Bronchial epithelial cell (primary cell): Measurements from ENCODE around the gene NUDT3. TPM values are rescaled to one million over a fixed set of nuclear protein-coding genes. Genes with fewer than 3 reads are reported as not detected.

Source experiments
- DNase-seq: peaks from one replicate; pipeline ENCODE4 v3.0.0-alpha.2; 2010; ENCODE audit warnings: low read depth
- FAIRE-seq: peaks from 2 replicates; lab custom pipeline; 2011; peaks lifted over from hg19 to GRCh38; lab: Jason Lieb, UNC
- H3K27me3 ChIP-seq: 2 replicates; pipeline ENCODE4 v1.5.1; 2011; ENCODE audit warnings: low read length; ENCODE audit not compliant: control insufficient read depth, insufficient read depth
- H3K36me3 ChIP-seq: 2 replicates; pipeline ENCODE4 v1.5.1; 2011; ENCODE audit warnings: low read length; ENCODE audit not compliant: control insufficient read depth, insufficient read depth
- H3K4me3 ChIP-seq: 2 replicates; pipeline ENCODE4 v1.5.1; 2011; ENCODE audit warnings: mild to moderate bottlenecking, low read depth, low read length, control low read depth
- total RNA-seq: library from RNA; depleted of rRNA; stranded (reverse); fragments of >200 nt; gene quantifications from 2 replicates; pipeline ENCODE4 v1.2.1, GENCODE V29; 2014
- TF ChIP-seq, protein P1 (sequence below): IDR thresholded peaks from 2 replicates; pipeline ENCODE4 v1.5.1; 2011; ENCODE audit warnings: mild to moderate bottlenecking, moderate library complexity, low read length, control low read depth, inconsistent platforms; ENCODE audit not compliant: insufficient read depth, severe bottlenecking

NUDT3 gene
- total RNA-seq, 1 donor from 2014 or later: 15.8 TPM

DNA sequence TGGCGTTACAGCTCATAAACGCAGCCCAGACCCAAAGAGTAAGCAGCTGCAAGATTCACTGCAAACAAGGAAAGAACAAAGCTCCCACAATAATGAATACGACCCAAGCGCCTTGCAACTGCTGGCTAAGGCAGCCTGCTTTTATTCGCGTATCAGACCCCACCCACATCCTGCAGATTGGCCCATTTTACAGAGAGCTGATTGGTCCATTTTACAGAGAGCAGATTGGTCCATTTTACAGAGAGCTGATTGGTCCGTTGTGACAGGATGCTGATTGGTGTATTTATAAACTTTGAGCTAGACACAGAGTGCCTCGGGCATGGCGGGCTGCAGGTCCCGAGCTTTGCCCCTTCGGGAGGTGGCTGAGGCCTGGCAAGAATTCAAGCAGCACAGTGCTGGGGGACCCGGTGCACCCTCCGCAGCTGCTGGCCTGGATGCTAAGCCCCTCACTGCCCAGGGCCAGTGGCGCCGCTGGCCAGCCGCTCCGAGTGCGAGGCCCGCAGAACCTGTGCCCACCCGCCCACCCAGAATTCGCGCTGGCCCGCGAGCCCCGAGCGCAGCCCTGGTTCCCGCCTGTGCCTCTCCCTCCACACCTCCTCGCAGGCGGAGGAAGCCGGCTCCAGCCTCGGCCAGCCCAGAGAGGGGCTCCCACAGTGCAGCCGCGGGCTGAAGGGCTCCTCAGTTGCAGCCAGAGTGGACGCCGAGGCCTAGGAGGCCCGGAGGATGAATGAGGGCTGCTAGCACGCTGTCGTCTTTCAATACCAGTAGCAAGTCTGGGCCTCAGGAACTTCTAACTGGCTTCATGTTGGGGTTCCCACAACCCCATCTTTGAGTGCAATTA lies 44.6 kb upstream of the NUDT3 start:
- H3K36me3 ChIP-seq: no peaks in the 10 kb centered on the region
- no peak overlapping the region for H3K4me3 ChIP-seq
- no peaks in the 10 kb centered on the region for H3K27me3 ChIP-seq
- TF ChIP-seq, protein P1, sequence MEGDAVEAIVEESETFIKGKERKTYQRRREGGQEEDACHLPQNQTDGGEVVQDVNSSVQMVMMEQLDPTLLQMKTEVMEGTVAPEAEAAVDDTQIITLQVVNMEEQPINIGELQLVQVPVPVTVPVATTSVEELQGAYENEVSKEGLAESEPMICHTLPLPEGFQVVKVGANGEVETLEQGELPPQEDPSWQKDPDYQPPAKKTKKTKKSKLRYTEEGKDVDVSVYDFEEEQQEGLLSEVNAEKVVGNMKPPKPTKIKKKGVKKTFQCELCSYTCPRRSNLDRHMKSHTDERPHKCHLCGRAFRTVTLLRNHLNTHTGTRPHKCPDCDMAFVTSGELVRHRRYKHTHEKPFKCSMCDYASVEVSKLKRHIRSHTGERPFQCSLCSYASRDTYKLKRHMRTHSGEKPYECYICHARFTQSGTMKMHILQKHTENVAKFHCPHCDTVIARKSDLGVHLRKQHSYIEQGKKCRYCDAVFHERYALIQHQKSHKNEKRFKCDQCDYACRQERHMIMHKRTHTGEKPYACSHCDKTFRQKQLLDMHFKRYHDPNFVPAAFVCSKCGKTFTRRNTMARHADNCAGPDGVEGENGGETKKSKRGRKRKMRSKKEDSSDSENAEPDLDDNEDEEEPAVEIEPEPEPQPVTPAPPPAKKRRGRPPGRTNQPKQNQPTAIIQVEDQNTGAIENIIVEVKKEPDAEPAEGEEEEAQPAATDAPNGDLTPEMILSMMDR: no peak
- FAIRE-seq (no peak), DNase-seq (no peak)

DNA sequence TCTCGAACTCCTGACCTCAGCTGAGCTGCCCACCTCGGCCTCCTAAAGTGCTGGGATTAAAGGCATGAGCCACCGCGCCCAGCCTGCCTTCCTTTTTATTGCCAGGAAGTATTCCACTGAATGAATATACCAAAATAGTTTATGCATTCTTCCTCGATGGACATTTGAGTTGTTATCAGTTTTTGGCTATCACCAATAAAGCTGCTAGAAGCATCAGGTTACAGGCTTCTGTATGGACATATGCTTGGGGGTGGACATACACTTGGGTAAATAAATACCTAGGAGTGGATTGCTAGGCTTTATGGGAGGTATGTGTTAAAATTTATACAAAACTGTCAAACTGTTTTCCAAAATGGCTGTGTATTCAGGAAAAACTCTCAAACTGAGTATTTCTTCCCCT lies 43.4 kb upstream of the NUDT3 start:
- H3K4me3 ChIP-seq: no peak overlapping the region
- no peak for DNase-seq
- FAIRE-seq: no peak
- TF ChIP-seq, protein P1: no peak
- H3K36me3 ChIP-seq: no peaks in the 10 kb centered on the region
- H3K27me3 ChIP-seq: no peaks in the 10 kb centered on the region

DNA sequence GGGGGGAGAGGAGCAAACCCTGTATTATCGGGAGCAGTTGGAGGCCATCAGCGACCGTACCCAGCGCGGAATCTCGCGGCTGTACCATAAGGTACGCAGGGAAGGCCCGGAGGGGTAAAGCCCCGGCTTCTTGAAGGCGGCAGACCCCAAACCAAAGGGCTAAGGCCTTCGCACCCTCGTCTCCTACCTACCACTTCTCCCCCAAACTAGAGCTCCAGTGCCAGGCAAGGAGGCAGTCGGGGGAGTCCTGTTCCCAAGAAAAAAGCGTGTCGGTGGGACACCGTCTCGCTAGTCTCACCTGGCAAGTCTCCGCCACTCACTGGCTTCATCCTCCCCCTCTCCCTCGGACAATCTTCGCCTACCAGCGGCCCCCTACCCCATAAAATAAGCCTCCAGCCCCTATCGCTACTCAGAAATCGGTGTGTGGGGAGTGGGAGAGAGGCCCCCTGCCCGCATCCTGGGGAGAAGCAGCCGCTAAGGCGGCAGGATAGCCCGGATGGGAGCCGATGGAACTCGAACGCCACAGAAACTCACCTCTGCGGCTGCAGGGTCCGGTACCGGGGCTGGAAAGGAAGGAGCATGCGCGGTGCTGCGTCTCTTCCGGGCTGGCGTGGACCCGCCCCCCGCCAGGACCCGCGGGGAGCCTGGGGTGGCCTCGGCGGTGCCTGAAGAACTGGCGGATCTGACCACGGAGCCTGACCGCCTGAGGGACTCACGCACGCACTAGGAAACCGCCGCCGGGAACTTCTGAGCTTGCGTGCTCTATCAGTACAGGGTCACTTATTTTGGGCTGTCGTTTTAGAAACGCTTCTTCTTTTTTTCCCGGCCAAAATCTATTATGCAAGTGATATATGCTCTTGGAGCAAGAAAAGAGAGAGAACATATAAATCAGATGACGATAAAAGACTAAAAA lies 33.3 kb upstream of the NUDT3 start, which contains the start of gene RPS10:
TSS of gene RPS10 (minus strand) at position 572 of the 913 bp plus-strand sequence. CDS start 848 bp downstream, outside the sequence.
- DNase-seq: peak; percentile 74
- FAIRE-seq: no peak
- peaks cover 30% of the 10 kb centered on the region for H3K36me3 ChIP-seq
- H3K27me3 ChIP-seq: no peaks in the 10 kb centered on the region
- TF ChIP-seq, protein P1: no peak
- peak within 1 kb of the TSS; percentile 57 for H3K4me3 ChIP-seq

DNA sequence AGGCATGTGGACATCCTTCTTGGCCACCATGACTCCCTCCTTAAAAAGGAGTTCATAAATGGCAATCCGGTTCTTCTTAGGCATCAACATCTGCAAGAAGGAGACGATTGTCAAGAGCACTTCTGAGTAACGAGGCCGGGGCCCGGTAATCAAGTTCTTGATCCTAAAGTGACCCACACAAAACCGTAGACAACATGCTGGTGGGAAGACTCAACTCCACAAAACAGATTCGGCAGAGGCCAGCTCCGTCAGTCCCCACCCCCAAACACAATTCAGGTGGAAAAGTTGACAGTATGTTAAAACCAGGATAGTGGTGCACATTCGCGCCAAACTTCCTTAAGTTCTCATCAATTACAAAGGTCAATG lies 32.6 kb upstream of the NUDT3 start:
- FAIRE-seq: no peak
- no peak for DNase-seq
- Histone ChIP-seq H3K36me3 (peaks cover 32% of the 10 kb centered on the region), H3K27me3 (no peaks in the 10 kb centered on the region), H3K4me3 (peak overlapping the region; percentile 57)
- TF ChIP-seq, protein P1: no peak

DNA sequence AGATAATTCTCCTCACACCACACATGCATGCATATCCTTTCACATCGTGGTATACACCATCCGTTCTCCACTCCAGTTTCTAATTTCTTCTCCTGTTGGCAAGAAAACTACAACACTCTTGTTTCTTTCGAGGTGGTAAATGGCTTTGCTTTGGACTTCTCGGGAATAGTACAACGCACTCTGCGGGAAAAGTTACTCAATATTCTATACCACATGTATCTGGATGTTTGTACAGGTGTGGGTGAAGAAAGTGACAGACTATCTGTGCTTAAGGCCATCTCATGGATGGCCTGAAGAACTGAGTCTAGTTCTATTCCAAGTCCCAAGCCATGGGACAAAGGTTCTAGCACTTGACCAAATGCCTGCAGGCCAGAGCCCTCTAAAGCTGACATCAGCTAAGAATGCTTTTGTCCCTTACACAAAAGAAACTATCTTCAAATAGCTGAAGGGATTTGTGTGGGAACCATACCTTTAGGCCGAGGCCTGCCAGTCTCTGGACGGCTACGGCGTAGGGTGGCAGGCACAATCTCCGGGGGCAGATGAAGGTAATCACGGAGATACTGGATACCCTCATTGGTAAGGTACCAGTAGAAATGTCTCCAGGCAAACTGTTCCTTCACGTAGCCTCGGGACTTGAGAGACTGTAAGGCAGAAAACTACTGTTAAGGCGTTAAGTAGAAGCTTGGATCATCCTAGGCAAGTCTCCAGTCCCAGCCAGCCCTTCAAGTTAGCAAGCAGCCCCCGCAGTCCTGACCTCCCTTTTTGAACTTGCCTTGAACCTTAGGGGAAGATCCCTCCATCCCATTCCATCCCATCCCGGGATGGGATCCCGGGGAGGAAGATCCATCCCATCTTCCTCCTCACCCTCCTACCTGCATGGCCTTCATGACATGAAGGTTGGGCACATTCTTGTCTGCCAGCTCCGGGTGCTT lies 32.0 kb upstream of the NUDT3 start:
- Histone ChIP-seq H3K36me3 (peaks cover 33% of the 10 kb centered on the region), H3K4me3 (peak overlapping the region; percentile 57), H3K27me3 (no peaks in the 10 kb centered on the region)
- DNase-seq (no peak), FAIRE-seq (no peak)
- TF ChIP-seq, protein P1: no peak
